ENCODE measurements around the gene DNM3.
"Not testable (repeated sequence)": the region's sequence is repeated elsewhere in the genome, so short reads cannot be mapped to it uniquely, and the experiment has no call there.

DNM3 gene

GRCh38 chr1:171841050-171841910 lies at the start of gene DNM3:
Gene DNM3, plus strand, starts transcription at chr1:171841498. Its CDS starts 159 bp downstream, at chr1:171841657.
- DNase-seq (ENCODE audit: low read depth in 2 of 2), result peak; percentile 58 to 64

GRCh38 chr1:171792656-171793369 lies 48.5 kb upstream of the DNM3 start:
- DNase-seq (ENCODE audit: low read depth in 2 of 2), result no peak

GRCh38 chr1:171793636-171794035 lies 47.7 kb upstream of the DNM3 start:
- DNase-seq (ENCODE audit: low read depth in 2 of 2), result no peak

GRCh38 chr1:171794085-171794484 lies 47.2 kb upstream of the DNM3 start:
- DNase-seq (ENCODE audit: low read depth in 2 of 2), result peak; percentile 22 to 50

- no peak for DNase-seq (ENCODE audit: low read depth in 2 of 2)
Observed at GRCh38 chr1:171796592-171796991, 44.7 kb upstream of the DNM3 start.

- no peak for DNase-seq (ENCODE audit: low read depth in 2 of 2)
Observed at GRCh38 chr1:171798311-171798710, 43.0 kb upstream of the DNM3 start.

- DNase-seq (ENCODE audit: low read depth in 2 of 2), result no peak
Observed at GRCh38 chr1:171798765-171799164, 42.5 kb upstream of the DNM3 start.

- DNase-seq (ENCODE audit: low read depth in 2 of 2), result no peak
Observed at GRCh38 chr1:171799166-171799565, 42.1 kb upstream of the DNM3 start.

GRCh38 chr1:171799698-171800097 lies 41.6 kb upstream of the DNM3 start:
- not testable (repeated sequence) for DNase-seq (ENCODE audit: low read depth in 2 of 2)

- DNase-seq (ENCODE audit: low read depth in 2 of 2), result no peak
Observed at GRCh38 chr1:171800342-171800741, 41.0 kb upstream of the DNM3 start.

GRCh38 chr1:171800851-171801250 lies 40.4 kb upstream of the DNM3 start:
- no peak for DNase-seq (ENCODE audit: low read depth in 2 of 2)

GRCh38 chr1:171801487-171801891 lies 39.8 kb upstream of the DNM3 start:
- no peak for DNase-seq (ENCODE audit: low read depth in 2 of 2)

- DNase-seq (ENCODE audit: low read depth in 2 of 2), result no peak
Observed at GRCh38 chr1:171802207-171802606, 39.1 kb upstream of the DNM3 start.

- no peak for DNase-seq (ENCODE audit: low read depth in 2 of 2)
Observed at GRCh38 chr1:171803045-171803444, 38.3 kb upstream of the DNM3 start.

GRCh38 chr1:171803461-171804022 lies 37.8 kb upstream of the DNM3 start:
- no peak for DNase-seq (ENCODE audit: low read depth in 2 of 2)

- DNase-seq (ENCODE audit: low read depth in 2 of 2), result no peak
Observed at GRCh38 chr1:171805395-171806115, 35.7 kb upstream of the DNM3 start.

- DNase-seq (ENCODE audit: low read depth in 2 of 2), result no peak
Observed at GRCh38 chr1:171807556-171807955, 33.7 kb upstream of the DNM3 start.

GRCh38 chr1:171809834-171810233 lies 31.5 kb upstream of the DNM3 start:
- DNase-seq (ENCODE audit: low read depth in 2 of 2), result no peak

- no peak for DNase-seq (ENCODE audit: low read depth in 2 of 2)
Observed at GRCh38 chr1:171811672-171812071, 29.6 kb upstream of the DNM3 start.

- DNase-seq (ENCODE audit: low read depth in 2 of 2), result no peak
Observed at GRCh38 chr1:171814692-171815091, 26.6 kb upstream of the DNM3 start.

- no peak for DNase-seq (ENCODE audit: low read depth in 2 of 2)
Observed at GRCh38 chr1:171816300-171816901, 24.9 kb upstream of the DNM3 start.

Data from stimulated activated CD4-positive, alpha-beta T cell treated with anti-CD3 and anti-CD28 coated beads, Interleukin-4, amount 100 ng/mL, for 48 hours (primary cell).